Measurements from ENCODE around the gene SNRPA1.

DNA sequence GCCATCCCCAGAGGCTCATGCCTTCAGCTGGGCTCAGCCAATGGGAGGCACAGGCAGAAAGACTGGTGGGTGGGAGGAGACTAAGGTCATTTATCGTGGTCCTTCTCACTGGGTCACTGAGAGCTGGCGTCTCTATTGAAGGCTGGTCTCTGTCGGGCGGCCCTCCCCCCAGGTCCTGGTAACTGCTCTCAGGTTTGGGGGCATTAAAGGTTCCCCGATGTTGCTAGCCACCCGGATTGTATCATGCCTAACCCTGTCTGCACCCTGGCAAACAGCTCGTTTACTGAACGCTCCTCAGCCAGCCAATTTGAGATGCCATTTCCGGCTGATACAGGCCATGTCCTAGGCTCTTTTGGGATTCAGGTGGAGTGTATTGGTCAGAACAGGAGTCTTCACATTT, 28.3 kb downstream of the SNRPA1 start:
- TF ChIP-seq, protein P1, sequence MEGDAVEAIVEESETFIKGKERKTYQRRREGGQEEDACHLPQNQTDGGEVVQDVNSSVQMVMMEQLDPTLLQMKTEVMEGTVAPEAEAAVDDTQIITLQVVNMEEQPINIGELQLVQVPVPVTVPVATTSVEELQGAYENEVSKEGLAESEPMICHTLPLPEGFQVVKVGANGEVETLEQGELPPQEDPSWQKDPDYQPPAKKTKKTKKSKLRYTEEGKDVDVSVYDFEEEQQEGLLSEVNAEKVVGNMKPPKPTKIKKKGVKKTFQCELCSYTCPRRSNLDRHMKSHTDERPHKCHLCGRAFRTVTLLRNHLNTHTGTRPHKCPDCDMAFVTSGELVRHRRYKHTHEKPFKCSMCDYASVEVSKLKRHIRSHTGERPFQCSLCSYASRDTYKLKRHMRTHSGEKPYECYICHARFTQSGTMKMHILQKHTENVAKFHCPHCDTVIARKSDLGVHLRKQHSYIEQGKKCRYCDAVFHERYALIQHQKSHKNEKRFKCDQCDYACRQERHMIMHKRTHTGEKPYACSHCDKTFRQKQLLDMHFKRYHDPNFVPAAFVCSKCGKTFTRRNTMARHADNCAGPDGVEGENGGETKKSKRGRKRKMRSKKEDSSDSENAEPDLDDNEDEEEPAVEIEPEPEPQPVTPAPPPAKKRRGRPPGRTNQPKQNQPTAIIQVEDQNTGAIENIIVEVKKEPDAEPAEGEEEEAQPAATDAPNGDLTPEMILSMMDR (IDR thresholded peaks at IDR 0.05) = no peak
- TF ChIP-seq POLR2AphosphoS5 (IDR thresholded peaks at IDR 0.05) (no peak), EP300 (IDR thresholded peaks at IDR 0.05) (no peak), POLR2A (IDR thresholded peaks at IDR 0.05) (no peak)

Measured in stomach (tissue), 4 donors.